Adipose tissue (tissue), 3 donors: Measurements from ENCODE around the gene KIF3C. TPM values are rescaled to one million over a fixed set of nuclear protein-coding genes. Genes with fewer than 3 reads are reported as not detected.
"Not testable (repeated sequence)": the region's sequence is repeated elsewhere in the genome, so short reads cannot be mapped to it uniquely, and the experiment has no call there.

Source experiments
- H3K27ac ChIP-seq: one replicate; pipeline ENCODE4 v1.5.1; 2013; ENCODE audit warnings: low read depth, low read length
- WGBS, 3 donors: extraction: QIAGEN DNeasy Blood & Tissue Kit; methylation state at CpG; one replicate each; pipeline ENCODE4 v1.1.7; 2013; 5-methylcytosine and 5-hydroxymethylcytosine counted together
- polyA plus RNA-seq, 3 donors: library from polyadenylated mRNA; stranded (reverse); fragments of 200-250 nt; gene quantifications; one replicate each; pipeline ENCODE4 v1.2.3, GENCODE V29; 2013
- donor health status: healthy with polysubstance abuse.
- donor health status: Bipolar disorder and iron deficiency.
- donor health status: healthy.

Gene KIF3C
- polyA plus RNA-seq, 3 donors, result 1.5 to 5.5 (median 1.9) TPM

GRCh38 chr2:26001743-26002351 is 19.6 kb upstream of the KIF3C start:
- H3K27ac ChIP-seq, result no peak overlapping the region
- 6 to 22% (median 20%) methylated on average over 4 of the region's 4 CpGs for WGBS, 3 donors

- no peak overlapping the region for H3K27ac ChIP-seq
- WGBS, 3 donors, result 39 to 70% (median 69%) methylated on average over 5 of the region's 5 CpGs
Observed at GRCh38 chr2:26000561-26001082, 18.3 kb upstream of the KIF3C start.

DNA sequence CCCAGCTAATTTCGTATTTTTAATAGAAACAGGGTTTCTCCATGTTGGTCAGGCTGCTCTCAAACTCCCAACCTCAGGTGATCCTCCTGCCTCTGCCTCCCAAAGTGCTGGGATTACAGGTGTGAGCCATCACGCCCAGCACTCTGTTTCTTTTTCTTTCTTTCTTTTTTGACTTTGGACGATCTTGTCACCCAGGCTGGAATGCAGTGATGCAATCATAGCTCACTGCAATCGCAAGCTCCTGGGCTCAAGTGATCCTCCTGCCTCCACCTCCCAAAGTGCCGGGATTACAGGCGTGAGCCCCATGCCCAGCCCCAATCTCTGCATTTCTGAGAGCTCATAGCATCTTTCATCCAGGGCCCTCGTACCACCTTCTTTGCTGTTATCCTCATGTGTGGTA is 17.1 kb upstream of the KIF3C start:
- WGBS, 3 donors, result 73 to 83% (median 80%) methylated on average over 7 of the region's 7 CpGs
- H3K27ac ChIP-seq, result not testable (repeated sequence)

DNA sequence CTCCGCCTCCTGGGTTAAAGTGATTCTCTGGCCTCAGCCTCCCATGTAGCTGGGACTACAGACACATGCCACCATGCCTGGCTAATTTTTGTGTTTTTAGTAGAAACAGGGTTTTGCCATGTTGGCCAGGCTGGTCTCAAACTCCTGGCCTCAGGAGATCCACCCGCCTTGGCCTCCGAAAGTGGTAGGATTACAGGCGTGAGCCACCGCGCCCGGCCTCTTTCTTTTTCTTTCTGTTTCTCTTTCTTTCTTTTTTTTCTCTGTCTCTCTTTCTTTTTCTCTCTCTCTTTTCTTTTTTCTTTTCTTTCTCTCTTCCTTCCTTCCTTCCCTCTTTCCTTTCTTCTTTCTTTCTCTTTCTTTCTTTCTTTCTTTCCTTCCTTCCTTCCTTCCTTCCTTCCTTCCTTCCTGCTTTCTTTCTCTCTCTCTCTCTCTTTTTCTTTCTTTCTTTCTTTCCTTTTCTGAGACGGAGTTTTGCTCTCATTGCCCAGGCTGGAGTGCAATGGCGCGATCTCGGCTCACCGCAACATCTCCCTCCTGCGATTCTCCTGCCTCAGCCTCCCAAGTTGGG is 16.6 kb upstream of the KIF3C start:
- H3K27ac ChIP-seq, result not testable (repeated sequence)
- 94 to 97% (median 95%) methylated on average over 13 of the region's 13 CpGs for WGBS, 3 donors

DNA sequence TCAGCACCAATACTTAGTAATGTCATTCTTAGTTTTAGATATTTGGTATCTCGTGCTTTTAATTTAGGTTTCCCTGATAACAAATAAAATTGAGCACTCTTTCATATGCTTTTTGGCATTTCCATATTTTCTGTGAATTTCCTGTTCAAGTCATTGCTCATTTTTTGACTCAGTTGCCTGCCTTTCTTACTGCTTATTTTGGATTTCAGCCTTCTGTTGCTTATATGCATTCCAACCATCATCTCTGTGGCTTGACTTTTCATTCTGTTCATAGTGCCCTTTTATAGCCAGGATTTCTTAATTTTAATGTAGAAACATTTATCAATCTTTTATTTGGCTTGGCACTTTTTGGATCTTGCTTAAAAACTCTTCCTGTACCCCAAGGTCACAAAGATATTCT is 14.5 kb upstream of the KIF3C start:
- 83 to 90% (median 85%) methylated on average over 1 of the region's 1 CpG for WGBS, 3 donors

DNA sequence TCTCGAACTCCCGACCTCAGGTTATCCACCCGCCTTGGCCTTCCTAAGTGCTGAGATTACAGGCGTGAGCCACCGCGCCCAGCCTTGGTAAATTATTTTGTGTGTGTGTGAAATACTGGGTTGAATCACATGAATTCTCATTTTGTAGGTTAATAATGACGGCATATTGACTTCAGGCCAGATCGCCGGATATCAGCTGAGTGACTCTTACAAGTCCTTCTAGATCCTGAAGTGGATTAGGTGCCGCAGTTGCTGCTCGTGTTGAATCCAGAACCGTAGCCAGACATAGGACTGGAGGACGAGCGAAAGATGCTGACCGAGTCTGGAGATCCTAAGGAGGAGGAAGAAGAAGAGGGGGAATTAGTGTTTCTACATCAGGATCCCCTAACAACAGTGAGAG is 12.2 kb upstream of the KIF3C start:
- no peak overlapping the region for H3K27ac ChIP-seq
- WGBS, 3 donors, result 93 to 95% (median 94%) methylated on average over 15 of the region's 15 CpGs

More for the DNA sequence above, 14.5 kb upstream of the KIF3C start:
- no peak overlapping the region for H3K27ac ChIP-seq

GRCh38 chr2:25993049-25993448 is 10.8 kb upstream of the KIF3C start:
- WGBS, 3 donors, result 78 to 92% (median 80%) methylated on average over 5 of the region's 5 CpGs
- H3K27ac ChIP-seq, result no peak overlapping the region

- 87 to 95% (median 90%) methylated on average over 8 of the region's 8 CpGs for WGBS, 3 donors
Observed at GRCh38 chr2:25992556-25992955, 10.3 kb upstream of the KIF3C start.

DNA sequence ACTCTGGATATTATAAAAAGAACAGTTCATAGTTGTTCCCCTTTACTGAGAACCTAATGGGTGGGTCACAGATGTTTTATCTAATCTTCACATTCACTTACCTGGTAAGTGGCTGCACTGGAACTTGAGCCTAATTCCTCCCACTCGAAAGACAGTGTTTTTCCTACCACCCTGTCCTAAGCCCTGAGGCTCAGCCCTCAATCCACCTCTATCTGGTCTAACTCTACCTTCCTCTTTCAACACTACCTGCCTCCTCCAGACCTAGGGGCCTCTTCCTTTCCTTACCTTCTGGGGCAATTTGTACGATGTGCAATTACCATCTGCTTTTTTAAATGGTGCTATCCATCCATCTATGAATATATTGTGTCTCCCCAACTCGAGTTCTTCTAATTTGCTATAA is 9.7 kb upstream of the KIF3C start:
- no peak overlapping the region for H3K27ac ChIP-seq
- 50 to 58% (median 57%) methylated on average over 3 of the region's 3 CpGs for WGBS, 3 donors

More at GRCh38 chr2:25992556-25992955, 10.3 kb upstream of the KIF3C start:
- no peak overlapping the region for H3K27ac ChIP-seq

DNA sequence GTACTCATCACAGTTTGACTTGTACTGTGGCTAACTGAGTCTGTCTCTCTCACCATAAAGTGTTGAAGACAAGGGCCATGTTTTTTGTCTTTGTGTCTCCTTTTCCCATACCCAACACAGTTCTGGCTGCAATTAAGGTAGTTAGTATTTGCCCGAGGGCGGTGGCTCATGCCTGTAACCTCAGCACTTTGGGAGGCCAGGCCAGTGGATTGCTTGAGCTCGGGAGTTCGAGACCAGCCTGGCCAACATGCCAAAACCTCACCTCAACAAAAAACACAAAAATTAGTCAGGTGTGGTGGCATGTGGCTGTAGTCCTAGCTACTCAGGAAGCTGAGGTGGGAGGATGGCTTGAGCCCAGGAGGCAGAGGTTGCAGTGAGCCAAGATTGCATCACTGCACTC is 6.9 kb upstream of the KIF3C start:
- no peak overlapping the region for H3K27ac ChIP-seq
- 92 to 95% (median 95%) methylated on average over 4 of the region's 4 CpGs for WGBS, 3 donors

- H3K27ac ChIP-seq, result no peak overlapping the region
- WGBS, 3 donors, result 89 to 93% (median 91%) methylated on average over 9 of the region's 9 CpGs
Observed at GRCh38 chr2:25988134-25988533, 5.8 kb upstream of the KIF3C start.

- H3K27ac ChIP-seq, result no peak overlapping the region
Observed at GRCh38 chr2:25983735-25984134, 1.4 kb upstream of the KIF3C start.

- H3K27ac ChIP-seq, result no peak overlapping the region
- 54 to 61% (median 55%) methylated on average over 15 of the region's 15 CpGs for WGBS, 3 donors
Observed at GRCh38 chr2:25982968-25983280, 627 bp upstream of the KIF3C start.

GRCh38 chr2:25981596-25982272 is 563 bp downstream of the KIF3C start:
- H3K27ac ChIP-seq, result no peak overlapping the region

DNA sequence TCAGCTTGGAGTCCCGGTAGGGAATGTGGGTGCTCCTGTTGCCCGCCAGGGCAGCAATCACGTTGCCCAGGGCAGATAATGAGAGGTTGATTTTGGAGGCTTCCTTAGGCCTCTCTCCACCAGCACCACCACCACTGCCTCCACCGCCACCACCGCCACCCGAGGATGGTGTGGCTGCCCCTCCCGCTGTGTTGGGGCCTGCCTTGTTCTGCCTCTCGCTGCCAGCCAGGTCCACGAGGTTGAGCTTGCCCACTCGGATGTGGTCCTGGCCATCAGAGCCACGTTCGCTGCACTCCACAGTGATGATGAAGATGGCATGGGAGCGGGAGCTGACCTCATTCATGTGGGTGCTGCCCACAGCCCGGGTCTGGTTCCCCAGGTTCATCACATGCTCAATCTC is 1.3 kb downstream of the KIF3C start:
- 93 to 98% (median 97%) methylated on average over 13 to 14 of the region's 14 CpGs for WGBS, 3 donors
- no peak overlapping the region for H3K27ac ChIP-seq

More at GRCh38 chr2:25981596-25982272, 563 bp downstream of the KIF3C start:
- 14 to 15% (median 14%) methylated on average over 43 to 44 of the region's 44 CpGs for WGBS, 3 donors

GRCh38 chr2:25980076-25980887 is 2.0 kb downstream of the KIF3C start:
- WGBS, 3 donors, result 94 to 98% (median 94%) methylated on average over 29 of the region's 29 CpGs
- no peak overlapping the region for H3K27ac ChIP-seq

GRCh38 chr2:25979001-25979400 is 3.3 kb downstream of the KIF3C start:
- no peak overlapping the region for H3K27ac ChIP-seq
- WGBS, 3 donors, result 57 to 72% (median 65%) methylated on average over 2 of the region's 2 CpGs

DNA sequence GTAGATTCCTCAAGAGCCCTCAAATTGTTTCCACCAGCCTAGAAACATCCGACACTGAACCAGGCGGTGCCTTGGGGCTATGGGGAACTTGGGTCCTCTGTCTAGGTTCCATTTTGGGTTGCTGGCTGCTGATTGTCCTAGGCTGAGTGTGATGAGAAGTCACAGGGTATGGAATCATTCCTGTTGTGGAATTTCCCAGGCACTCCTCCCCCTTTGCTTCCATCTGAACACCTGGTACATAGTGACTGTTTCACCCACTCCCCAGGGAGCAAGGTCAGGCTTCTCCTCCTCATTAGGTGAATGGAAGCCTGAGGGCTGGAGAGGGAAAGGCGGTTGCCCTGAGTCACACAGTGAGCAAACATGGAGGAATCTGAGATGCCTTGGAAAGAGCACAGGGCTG is 4.5 kb downstream of the KIF3C start:
- 91 to 97% (median 96%) methylated on average over 3 of the region's 3 CpGs for WGBS, 3 donors
- H3K27ac ChIP-seq, result no peak overlapping the region
